Measurements from ENCODE around the gene PDE3A.
"Not testable (repeated sequence)": the region's sequence is repeated elsewhere in the genome, so short reads cannot be mapped to it uniquely, and the experiment has no call there.

DNA sequence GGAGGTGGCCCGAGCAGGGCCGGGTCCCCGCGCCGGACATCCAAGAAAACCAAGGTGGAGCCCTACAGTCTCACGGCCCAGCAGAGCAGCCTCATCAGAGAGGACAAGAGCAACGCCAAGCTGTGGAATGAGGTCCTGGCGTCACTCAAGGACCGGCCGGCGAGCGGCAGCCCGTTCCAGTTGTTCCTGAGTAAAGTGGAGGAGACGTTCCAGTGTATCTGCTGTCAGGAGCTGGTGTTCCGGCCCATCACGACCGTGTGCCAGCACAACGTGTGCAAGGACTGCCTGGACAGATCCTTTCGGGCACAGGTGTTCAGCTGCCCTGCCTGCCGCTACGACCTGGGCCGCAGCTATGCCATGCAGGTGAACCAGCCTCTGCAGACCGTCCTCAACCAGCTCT lies 184.2 kb downstream of the PDE3A start:
- TF ChIP-seq, protein P1, sequence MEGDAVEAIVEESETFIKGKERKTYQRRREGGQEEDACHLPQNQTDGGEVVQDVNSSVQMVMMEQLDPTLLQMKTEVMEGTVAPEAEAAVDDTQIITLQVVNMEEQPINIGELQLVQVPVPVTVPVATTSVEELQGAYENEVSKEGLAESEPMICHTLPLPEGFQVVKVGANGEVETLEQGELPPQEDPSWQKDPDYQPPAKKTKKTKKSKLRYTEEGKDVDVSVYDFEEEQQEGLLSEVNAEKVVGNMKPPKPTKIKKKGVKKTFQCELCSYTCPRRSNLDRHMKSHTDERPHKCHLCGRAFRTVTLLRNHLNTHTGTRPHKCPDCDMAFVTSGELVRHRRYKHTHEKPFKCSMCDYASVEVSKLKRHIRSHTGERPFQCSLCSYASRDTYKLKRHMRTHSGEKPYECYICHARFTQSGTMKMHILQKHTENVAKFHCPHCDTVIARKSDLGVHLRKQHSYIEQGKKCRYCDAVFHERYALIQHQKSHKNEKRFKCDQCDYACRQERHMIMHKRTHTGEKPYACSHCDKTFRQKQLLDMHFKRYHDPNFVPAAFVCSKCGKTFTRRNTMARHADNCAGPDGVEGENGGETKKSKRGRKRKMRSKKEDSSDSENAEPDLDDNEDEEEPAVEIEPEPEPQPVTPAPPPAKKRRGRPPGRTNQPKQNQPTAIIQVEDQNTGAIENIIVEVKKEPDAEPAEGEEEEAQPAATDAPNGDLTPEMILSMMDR (conservative IDR thresholded peaks at IDR 0.05; ENCODE audit: low read length): not testable (repeated sequence)
- TF ChIP-seq EZH2phosphoT487 (IDR thresholded peaks at IDR 0.05; ENCODE audit: borderline replicate concordance): not testable (repeated sequence)

Measured in Loucy (cell line).